GM18508 (cell line): ENCODE data around the gene CC2D1B.

ENCODE experiments used
- ATAC-seq: cut with Tn5 transposase; IDR thresholded peaks from one replicate; pipeline ENCODE4 v1.9.1; 2021; ENCODE audit warnings: moderate number of reproducible peaks; ENCODE audit not compliant: insufficient read depth, unreplicated experiment

The CC2D1B gene

GRCh38 chr1:52364235-52364839 lies 1.7 kb downstream of the CC2D1B start:
- no peak for ATAC-seq

GRCh38 chr1:52360595-52360968 lies 5.4 kb downstream of the CC2D1B start:
- ATAC-seq: no peak

- no peak for ATAC-seq
Measured at GRCh38 chr1:52359676-52360594, 6.1 kb downstream of the CC2D1B start.

- ATAC-seq: no peak
Measured at GRCh38 chr1:52358851-52359497, 7.0 kb downstream of the CC2D1B start.

- ATAC-seq: no peak
Measured at GRCh38 chr1:52357397-52357796, 8.6 kb downstream of the CC2D1B start.

- no peak for ATAC-seq
Measured at GRCh38 chr1:52356818-52357355, 9.1 kb downstream of the CC2D1B start.

GRCh38 chr1:52355847-52356505 lies 10.0 kb downstream of the CC2D1B start:
- ATAC-seq: no peak

GRCh38 chr1:52355436-52355835 lies 10.6 kb downstream of the CC2D1B start:
- no peak for ATAC-seq

GRCh38 chr1:52352690-52353089 lies 13.3 kb downstream of the CC2D1B start:
- ATAC-seq: no peak

- no peak for ATAC-seq
Measured at GRCh38 chr1:52348704-52349300, 17.2 kb downstream of the CC2D1B start.

- no peak for ATAC-seq
Measured at GRCh38 chr1:52346653-52347052, 19.4 kb downstream of the CC2D1B start.

GRCh38 chr1:52345252-52345651 lies 20.8 kb downstream of the CC2D1B start:
- no peak for ATAC-seq

- ATAC-seq: no peak
Measured at GRCh38 chr1:52343979-52344378, 22.0 kb downstream of the CC2D1B start.

GRCh38 chr1:52341655-52342260 lies 24.2 kb downstream of the CC2D1B start:
- no peak for ATAC-seq

- ATAC-seq: no peak
Measured at GRCh38 chr1:52337439-52337838, 28.6 kb downstream of the CC2D1B start.

- ATAC-seq: no peak
Measured at GRCh38 chr1:52334906-52335528, 31.0 kb downstream of the CC2D1B start.

- no peak for ATAC-seq
Measured at GRCh38 chr1:52332411-52332810, 33.6 kb downstream of the CC2D1B start.

- no peak for ATAC-seq
Measured at GRCh38 chr1:52328615-52329014, 37.4 kb downstream of the CC2D1B start.

GRCh38 chr1:52325786-52326185 lies 40.2 kb downstream of the CC2D1B start:
- ATAC-seq: no peak
